ENCODE measurements around the gene SLAIN2.

The SLAIN2 gene

DNA sequence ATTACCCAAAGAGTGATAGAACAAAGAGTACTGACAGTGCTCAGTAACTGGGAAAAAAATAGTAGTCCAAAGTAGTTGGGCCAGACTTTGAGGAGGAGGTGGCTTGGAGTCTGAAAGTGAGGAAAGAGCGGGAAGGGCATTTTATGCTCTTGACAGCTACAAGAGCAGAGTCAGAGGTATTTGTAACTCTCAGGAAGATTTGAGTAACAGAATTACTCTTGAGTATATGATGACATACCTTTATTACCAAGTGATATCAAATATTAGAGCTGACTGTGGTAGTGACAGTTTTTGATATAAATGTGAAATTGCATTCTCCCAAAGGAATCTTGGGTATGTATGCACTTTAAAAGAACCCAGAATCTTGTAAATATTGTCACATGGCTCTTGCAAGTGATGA lies 2.2 kb downstream of the SLAIN2 start:
- TF ChIP-seq, protein P1, sequence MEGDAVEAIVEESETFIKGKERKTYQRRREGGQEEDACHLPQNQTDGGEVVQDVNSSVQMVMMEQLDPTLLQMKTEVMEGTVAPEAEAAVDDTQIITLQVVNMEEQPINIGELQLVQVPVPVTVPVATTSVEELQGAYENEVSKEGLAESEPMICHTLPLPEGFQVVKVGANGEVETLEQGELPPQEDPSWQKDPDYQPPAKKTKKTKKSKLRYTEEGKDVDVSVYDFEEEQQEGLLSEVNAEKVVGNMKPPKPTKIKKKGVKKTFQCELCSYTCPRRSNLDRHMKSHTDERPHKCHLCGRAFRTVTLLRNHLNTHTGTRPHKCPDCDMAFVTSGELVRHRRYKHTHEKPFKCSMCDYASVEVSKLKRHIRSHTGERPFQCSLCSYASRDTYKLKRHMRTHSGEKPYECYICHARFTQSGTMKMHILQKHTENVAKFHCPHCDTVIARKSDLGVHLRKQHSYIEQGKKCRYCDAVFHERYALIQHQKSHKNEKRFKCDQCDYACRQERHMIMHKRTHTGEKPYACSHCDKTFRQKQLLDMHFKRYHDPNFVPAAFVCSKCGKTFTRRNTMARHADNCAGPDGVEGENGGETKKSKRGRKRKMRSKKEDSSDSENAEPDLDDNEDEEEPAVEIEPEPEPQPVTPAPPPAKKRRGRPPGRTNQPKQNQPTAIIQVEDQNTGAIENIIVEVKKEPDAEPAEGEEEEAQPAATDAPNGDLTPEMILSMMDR (IDR thresholded peaks at IDR 0.05): no peak

DNA sequence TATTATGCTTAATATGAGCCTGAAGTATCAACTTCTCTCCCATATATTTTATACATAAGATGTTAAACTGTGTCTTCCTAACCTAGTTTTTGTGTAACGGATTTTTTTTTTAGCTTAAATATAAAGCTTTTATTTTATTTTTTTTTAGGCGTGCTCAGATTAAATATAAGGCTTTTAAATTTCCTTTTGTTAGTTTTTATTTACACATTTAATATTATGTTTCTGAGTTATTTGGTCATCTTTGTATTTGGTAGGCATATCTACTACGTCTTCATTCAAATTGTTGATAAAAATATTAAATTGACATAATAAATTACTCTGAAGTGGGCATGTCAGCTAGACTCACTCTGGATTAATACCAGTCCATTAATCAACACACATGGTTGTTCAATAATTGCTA lies 4.2 kb downstream of the SLAIN2 start:
- TF ChIP-seq, protein P1 (IDR thresholded peaks at IDR 0.05): no peak

DNA sequence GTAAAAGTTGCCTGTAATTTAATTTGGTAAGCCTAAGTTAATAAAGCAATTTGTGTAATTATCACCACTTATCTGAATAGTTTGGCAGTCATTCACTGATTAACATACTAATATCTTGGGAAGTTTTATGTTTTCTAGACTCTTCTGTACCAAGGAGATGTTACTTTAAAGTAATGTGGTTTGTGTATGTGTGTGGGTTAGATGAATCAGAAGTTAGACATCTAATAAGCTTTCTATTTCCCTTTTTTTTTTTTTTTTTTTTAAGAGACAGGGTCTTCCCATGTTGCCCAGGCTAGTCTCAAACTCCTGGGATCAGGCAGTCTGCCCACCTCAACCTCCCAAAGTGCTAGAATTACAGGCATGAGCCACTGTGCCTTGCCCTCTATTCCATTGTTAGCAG lies 5.3 kb downstream of the SLAIN2 start:
- TF ChIP-seq, protein P1 (IDR thresholded peaks at IDR 0.05): no peak

DNA sequence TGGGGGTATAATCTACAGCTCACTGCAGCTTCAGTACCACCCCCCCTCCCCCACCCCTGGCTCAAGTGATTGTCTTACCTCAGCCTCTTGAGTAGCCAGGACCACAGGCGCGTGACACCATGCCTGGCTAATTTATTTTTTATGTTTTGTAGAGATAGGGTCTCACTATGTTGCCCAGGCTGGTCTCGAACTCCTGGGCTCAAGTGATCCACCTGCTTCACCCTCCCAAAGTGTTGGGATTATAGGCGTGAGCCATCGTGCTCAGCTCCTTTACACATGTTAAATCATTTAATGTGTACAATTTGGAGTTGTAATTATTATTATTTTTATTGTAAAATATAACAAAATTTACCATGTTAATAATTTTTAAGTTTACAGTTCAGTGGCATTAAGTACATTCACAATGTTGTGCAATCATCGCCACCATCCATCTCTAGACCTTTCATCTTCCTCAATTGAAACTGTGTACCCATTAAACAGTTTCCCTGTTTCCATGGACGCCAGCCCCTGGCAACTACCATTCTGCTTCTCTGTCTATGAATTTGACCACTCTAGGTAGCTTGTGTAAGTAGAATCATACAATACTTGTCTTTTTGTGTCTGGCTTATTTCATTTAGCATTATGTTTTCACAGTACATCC lies 6.1 kb downstream of the SLAIN2 start:
- TF ChIP-seq, protein P1 (IDR thresholded peaks at IDR 0.05): no peak

DNA sequence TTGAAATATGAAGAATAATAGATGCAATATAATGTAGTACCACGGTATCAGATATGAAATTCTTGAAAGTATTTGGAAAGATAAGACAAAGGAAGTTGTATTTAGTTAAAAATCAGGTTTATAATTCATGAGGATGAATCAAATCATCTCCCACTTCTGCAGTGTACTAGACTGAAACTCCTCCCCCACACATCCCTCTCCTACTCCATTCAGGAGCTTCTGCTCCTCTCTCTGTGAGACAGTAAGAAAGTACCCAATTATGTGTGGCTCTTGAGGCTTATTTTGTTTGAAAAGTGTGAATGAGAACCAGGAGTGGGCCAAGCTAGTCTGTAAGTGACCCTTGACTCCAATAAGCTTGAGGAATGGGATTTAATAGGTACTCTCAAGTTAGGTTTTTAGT lies 9.5 kb downstream of the SLAIN2 start:
- TF ChIP-seq, protein P1 (IDR thresholded peaks at IDR 0.05): no peak

DNA sequence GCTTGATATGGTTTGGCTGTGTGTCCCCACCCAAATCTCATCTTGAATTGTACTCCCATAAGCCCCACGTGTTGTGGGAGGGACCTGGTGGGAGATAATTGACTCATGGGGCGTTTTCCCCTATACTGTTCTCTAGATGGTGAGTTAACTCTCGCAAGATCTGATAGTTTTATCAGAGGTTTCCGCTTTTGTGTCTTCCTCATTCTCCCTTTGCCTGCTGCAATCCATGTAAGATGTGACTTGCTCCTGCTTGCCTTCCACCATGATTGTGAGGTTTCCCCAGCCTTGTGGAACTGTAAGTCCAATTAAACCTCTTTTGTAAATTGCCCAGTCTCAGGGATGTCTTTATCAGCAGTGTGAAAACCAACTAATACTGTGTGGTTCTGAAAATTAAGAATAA lies 11.5 kb downstream of the SLAIN2 start:
- TF ChIP-seq, protein P1 (IDR thresholded peaks at IDR 0.05): no peak

DNA sequence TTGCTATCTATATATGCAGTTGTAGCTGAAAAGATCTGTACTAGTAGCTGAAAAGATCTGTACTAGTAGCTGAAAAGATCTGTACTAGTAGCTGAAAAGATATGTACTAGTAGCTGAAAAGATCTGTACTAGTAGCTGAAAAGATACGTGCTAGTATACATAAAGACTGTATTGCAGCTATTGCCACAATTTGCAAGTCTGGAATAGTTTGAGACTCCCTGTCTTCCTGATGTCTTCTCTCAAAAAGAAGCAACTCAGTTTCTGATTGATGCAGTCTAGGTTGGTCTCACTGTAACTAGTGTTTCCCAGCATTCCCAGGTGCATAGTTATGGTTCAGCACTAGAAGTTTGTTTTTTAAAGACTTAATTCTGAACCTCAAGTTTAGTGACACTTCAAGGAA lies 15.0 kb downstream of the SLAIN2 start:
- TF ChIP-seq, protein P1 (IDR thresholded peaks at IDR 0.05): no peak
